H1 (cell line): ENCODE results near the gene GYS2. TPM values are rescaled to one million over a fixed set of nuclear protein-coding genes. Genes with fewer than 3 reads are reported as not detected.

Experiments
- CHD7 ChIP-seq: fragments of 300-600 bp; sonication (generic); IDR thresholded peaks from 2 replicates; pipeline ENCODE4 v1.7.1; 2012; ENCODE audit warnings: low read length, moderate library complexity, mild to moderate bottlenecking, inconsistent platforms; ENCODE audit not compliant: insufficient replicate concordance
- TAF7 ChIP-seq: optimal IDR thresholded peaks from 2 replicates; pipeline ENCODE3; 2011; ENCODE audit warnings: low read depth, mild to moderate bottlenecking, inconsistent platforms, low read length, moderate library complexity, borderline replicate concordance
- TCF12 ChIP-seq: IDR thresholded peaks from 2 replicates; pipeline ENCODE4 v1.6.1; 2011; ENCODE audit warnings: low read depth, mild to moderate bottlenecking, low read length
- USF2 ChIP-seq: IDR thresholded peaks from 2 replicates; pipeline ENCODE4 v1.6.1; 2011; ENCODE audit warnings: low read length, improper control_type of control experiment
- polyA plus RNA-seq, 7 experiments: library from polyadenylated mRNA; depleted of rRNA in 3 of 7; stranded (reverse) in 5 of 7; unstranded in 2 of 7; fragments of >200 nt in 5 of 7; fragments of 200-250 nt in 2 of 7; gene quantifications; 1 replicate in 5 of 7; 2 replicates in 1 of 7; 4 replicates in 1 of 7; pipeline versions ENCODE4 v1.2.1 to v1.2.3, GENCODE V29; 2011 to 2013; ENCODE audit warnings: missing spikeins in 2 of 7, mixed read lengths in 2 of 7
- total RNA-seq: library from RNA; stranded (reverse); fragmentation: NEBNext Ultra II Directional; extraction: Animal tissue kit (Norgen Biotek cat#: 25700); gene quantifications from 2 replicates; pipeline ENCODE4 v1.2.1, GENCODE V29; 2021

The GYS2 gene
- total and polyA plus RNA-seq, 2 of the 8 experiments (the other 6 are each of a cell fraction or from before 2014, with no cell fraction given) = not detected

- TF ChIP-seq CHD7 (no peak), USF2 (no peak), TCF12 (no peak), TAF7 (no peak)
Observed at GRCh38 chr12:21602774-21603173, 1.9 kb downstream of the GYS2 start (continued).
